Measurements from ENCODE around the gene ZNF423.
"Not testable (repeated sequence)": the region's sequence is repeated elsewhere in the genome, so short reads cannot be mapped to it uniquely, and the experiment has no call there.

Gene ZNF423

DNA sequence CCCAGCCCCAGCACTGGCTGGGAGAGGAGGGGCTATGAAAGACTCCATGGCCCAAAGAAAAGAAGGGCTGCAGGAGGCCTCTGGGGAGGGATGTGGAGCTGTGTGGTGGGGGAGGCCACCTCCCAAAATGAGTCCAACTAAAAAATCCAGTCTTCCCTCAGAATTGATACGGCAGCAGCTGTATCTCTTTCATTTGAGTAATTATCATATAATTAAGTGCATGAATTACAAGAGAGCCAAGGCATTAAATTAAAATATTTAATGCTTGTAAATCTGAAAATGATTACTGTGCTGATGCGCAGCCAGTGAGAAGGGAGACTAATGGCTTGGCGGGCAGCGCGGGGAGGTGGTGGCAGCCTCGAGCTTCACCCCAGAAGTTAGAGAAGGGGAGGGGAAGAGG, 289.5 kb downstream of the ZNF423 start:
- no peak for DNase-seq

DNA sequence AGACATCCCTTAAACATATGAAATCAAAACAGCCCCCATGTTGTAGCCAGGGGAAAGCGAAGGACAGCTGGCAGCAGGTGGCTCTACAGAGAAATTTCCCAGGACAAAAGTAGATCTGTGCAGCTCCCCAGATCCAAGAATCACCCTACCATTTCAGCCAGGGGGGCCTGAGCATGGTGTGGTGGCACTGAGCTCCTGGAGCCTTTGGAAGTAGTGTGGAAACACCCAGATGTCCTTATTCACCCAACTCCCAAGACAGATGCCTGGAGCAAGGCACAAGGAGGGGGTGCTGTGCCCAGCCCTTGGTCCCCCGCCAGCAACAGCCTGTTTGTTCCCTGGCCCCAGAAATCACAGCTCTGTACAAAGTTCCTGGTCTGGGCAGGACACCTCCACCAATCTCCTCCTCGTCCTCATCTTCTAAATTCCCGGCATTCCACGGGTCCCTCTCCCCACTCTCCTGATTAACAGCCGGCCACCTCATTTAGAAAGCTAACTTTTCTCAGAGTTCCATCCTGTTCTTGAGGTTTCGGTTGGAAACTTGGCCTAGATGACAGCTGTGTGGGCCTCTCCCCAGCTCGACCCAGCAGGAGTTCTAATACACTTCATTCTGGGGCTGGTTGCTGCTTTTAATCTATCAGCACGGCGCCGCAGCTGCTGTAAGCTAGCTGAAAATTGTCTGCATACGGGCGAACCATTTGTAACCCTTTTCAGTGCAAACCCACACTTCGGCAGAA, 291.2 kb downstream of the ZNF423 start:
- DNase-seq = no peak

DNA sequence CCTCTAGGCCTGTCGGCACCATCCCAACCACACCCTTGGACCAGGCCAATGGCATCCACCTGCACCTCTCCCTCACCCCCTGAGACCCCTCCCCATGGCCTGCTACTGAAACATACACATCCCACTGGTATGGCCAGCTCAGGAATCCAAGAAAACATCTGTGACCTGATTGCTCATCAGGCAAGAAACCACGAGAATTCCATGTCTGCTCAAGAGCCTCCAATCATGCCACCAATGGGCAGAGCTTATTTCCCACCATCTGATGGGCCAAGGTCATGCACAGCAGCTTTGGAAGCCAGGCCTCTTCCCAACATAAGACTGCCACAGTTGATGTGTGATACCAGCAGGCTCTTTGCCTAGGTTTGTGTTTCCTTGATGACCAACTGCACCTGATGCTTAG, 292.2 kb downstream of the ZNF423 start:
- DNase-seq = no peak

DNA sequence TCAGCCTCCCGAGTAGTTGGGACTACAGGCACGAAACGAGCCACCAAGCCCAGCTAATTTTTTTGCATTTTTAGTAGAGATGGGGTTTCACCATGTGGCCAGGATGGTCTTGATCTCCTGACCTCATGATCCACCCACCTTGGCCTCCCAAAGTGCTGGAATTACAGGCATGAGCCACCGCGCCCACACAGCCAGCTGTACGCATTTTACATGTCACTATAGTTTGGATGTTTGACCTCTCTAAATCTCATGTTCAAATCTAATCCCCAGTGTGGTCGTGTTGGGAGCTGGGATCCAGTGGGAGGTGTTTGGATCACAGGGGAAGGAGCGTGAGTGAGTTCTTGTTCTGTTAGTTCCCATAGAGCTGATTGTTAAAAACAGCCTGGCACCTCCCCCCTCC, 293.0 kb downstream of the ZNF423 start:
- DNase-seq = not testable (repeated sequence)

DNA sequence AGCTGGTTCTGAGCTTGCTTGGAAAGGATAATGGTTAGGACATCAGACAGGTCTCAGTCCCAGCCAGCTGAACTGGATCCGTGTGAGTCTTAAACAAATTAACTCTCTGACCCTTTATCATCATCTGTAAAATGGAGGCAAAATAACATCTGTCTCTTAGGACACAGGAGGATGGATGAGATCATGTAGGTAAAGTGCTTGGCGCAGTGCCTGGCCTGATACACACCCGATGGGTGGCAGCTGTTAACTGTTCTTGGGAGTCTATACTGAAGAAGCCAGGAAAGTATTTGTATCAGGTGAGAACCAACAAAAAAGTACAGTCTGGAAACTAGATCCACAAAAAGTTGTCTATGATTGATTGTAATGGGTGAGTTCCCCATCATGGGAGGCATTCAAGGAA, 293.7 kb downstream of the ZNF423 start:
- no peak for DNase-seq

DNA sequence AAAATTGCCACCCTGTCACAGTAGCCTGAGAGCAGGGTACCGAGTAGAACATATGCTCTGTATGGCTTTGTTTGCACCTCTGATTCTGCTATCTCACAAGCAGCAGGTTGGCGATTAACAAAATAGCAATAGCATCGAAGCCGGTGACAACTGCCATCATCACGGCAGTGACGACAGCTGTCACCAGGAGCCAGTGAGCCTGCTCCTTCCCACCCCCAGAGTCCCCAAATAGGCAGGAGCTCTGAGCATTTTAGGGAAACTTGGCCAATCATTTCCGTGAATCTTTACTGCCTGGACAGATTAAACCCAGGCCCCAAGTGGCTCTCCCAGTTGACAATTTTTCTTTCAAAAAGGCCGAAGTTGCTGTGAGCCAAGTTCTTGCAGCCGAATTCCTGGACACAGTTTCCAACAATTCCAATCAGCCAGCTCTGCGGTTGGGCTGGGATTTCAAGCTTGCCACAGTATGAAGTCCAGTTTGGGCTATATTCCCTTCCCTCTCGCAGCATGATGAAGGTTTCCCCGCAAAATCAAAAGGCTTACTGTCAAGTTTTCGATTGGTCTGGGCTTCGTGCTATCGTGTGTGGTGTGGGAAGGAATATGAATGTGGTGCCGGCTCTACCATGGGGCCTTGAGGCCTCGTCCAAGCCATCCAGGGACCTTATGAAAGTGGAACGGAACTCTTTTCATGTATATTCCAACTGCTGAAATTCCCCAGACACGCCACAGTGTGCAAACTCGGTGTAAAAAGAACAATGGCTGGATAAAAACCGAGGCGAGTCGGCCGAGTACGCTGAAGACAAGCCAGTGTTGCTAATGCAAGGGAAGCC, 295.7 kb downstream of the ZNF423 start:
- no peak for DNase-seq

DNA sequence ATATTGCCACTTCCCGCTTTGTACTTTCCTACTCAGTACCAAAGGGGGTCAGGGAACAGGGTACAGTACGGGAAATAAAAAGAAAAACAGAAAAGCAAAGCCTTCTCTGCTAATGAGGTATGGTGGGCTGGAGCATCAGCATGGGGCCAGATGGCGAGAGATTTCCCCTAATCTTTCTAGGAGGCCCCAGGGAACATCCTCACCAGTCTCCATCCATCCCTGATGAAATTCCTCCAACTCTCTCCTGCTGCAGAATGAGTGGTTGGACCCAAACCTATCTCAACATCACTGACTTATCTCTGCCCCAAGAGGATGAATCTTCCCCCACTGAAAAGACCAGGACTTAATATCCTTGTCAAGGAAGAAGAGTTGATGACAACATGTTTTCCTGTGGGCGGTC, 296.7 kb downstream of the ZNF423 start:
- no peak for DNase-seq

DNA sequence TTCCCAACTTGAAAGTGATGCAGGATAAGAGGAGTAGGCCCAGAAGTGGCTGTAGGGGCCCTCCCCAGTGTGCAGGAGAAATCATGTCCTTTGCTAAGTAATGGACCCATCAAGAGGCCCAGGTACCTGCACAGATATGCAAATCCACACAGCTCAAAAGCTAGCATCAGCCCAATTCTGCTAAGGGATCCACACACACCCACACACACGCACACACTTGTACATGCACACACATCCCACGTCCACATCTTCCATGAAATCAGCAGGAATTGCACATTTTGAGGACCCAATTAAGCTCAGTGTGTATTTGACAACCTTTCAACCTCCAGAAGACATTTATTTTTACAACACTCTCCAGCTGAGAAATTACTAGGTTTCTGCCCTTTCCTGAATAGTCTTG, 297.5 kb downstream of the ZNF423 start:
- no peak for DNase-seq

DNA sequence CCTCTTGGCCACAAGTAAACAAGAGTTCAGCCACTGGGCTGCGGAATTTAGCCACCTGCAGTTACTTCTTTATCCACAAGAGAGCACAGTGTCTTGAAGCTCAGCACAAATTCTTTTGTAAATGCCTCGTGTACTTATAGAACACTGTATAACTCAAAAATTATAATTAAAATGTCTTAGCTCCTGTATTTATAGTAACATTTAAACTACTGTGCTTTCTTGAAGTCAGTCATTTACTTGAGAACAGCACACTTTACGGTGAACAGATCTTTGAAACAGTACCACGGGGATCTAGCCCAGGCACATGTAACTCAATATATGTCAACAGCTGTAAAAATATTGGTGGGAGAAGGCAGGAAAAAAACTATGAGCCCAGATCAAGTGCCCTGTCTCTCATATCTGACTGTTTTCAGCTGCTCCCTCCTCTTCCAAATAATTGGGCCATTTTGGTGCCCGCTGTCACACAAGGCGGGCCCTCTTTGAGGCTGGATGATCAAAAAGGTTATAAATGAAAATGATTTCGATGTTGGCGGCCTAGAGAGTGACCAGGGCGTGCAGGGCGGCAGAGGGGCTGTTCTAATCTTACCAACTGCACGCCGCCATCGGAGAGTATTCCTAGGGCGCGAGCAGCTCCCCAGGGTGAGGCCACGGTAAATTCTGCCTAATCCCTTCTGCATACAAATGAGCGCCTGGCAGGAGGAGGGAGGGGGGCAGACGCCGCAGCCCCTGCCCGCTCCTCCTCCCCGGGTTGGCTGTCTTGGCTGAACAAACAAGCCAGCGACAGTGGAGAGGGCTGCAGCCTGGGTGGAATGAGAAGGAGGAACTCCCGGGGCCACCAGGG, 299.1 kb downstream of the ZNF423 start:
- no peak for DNase-seq

DNA sequence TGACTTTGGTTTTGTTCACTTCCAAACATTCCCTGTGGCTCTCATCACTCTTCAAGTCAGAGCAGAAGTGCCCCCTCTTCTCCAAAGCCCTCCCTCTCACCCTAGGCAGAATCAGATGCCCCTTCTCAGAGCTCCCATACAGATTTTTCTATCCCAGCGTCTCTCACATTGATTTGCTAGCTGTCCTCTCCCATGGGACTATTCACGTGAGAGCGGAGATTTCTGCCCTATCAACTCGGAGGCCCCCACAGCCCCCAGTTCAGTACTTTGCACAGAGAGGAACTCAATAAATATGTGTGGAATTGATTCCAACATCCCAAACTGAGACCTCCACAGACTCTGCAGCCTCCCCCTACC, 299.7 kb downstream of the ZNF423 start:
- no peak for DNase-seq

DNA sequence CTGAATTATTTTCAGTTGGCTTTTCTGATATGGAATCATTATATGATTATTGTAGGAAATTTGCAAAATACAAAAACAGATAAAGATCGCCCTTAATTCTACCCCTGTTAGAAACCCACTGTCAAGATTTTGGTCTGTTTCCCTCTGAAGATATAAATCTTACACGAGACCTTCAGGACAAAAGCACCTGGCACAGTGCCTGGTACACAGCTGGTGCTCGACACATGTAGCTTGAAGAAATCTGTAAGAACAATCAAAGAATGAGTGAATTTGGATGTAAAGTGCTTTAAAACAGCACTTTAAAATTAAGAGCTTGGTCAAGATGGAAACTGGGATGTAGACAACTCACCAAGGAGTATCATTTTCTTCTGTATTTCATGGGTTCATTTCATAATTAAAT, 301.2 kb downstream of the ZNF423 start:
- DNase-seq = no peak

DNA sequence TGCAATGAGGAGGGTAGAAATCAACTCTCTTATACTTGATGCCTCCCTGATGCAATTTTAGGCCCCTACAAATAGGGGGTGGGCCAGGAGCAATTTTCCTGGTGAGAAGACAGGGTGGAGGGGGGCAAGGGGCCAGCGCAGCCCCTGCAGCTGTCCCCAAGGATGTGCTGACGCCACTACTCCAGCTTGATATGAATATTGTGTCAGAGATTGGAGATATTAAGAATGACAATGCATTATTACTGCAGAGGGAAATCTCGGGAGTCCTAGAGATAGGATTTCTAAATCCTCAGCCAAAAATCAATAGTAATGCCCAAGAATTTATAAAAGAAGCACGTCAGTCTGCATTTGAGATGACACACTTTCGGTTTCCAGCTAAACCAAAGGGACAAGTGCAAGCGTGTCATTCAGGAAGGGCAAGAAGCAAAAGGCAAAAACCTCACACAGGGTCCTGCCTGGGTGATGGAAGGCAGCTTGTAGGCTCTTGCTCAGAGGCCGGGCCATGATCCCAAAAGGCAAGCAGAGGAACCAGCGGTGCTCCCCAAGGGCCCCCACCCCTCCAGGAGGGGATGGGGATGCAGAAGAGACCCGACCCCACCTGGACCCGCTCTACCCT, 303.5 kb downstream of the ZNF423 start:
- no peak for DNase-seq

DNA sequence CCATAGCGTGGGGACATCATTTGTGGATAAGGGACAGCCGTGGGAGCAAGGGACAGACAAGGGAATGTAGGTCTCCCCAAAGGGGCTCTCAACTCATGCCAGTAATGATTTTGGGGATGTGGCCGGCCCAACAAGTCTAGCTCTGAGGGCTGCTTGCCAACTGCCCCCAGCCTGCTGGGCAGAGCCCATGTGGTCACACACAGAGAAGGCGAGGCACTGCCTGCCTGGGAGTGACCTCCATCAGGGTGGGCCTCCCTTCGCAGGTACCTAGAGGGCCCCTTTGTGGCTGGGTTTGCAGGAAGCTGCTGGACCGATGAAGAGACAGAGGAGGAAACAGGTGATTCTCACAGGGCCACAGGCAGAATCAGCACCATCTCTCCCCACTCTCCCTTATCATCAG, 305.2 kb downstream of the ZNF423 start:
- no peak for DNase-seq

DNA sequence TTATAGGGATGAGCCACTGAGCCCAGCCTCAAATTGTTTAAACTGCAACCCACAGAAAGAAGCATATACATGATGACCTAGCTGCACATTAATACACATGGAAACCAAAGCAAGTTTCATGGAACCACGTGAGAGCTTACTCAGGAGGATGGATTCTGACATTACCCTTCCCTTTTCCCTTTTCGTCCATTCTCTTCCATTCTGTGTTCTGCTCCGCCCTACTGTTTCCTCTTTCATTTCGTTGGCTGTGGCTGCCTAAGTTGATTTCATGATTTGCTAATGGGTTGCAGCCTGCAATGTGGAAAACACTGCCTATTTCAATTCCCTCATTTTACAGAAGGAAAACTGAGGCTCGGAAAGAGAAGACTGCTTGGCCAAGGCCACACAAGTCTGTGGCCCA, 305.8 kb downstream of the ZNF423 start:
- no peak for DNase-seq

DNA sequence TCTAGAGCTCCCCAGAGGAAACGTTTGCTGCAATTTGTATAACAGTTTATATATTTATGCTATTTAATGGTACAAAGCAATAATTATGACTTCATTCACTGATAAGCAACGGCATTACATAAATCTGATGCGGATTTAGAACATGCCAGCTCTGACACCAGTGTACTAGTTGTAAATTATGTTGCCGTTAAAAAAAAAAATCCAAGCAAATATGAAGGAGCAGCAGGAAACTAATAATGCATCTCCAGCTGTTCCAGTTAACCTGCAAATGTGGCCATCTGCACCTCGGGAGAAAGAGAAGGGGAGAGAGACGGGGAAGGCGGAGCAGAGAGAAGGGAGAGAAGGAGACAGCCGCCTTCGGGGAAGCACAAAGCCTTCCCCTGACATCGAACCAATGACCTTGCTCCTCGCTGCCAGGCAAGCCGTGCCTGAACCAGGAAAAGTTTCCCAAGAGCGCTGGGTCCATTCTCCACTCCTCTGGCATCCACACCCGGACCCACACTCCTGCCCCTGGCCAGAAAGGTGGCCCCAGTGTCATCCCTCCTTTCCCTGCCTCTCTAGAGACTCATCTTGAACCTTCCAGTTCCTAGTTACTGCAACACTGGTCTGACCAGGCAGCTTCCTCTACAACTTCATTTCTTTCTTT, 307.5 kb downstream of the ZNF423 start:
- no peak for DNase-seq

DNA sequence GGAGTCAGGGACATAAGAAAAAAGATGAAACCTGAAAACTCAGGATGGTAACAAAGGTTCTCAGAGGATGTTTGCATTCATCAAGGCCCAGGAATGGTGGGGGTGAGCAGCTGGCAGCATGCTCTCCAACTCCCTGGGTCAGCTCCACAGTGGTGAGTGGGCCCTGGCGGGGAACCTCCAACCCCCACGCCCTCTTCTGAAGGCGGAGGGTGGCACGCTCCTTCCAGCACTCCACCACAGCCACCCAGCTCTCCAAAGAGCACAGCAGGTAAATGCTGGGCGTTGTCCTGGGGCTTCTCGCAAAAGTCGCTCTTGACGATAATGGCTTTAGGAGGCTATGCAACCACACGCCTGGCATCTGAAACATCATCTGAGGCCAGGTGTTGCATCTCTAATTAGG, 308.5 kb downstream of the ZNF423 start:
- no peak for DNase-seq

DNA sequence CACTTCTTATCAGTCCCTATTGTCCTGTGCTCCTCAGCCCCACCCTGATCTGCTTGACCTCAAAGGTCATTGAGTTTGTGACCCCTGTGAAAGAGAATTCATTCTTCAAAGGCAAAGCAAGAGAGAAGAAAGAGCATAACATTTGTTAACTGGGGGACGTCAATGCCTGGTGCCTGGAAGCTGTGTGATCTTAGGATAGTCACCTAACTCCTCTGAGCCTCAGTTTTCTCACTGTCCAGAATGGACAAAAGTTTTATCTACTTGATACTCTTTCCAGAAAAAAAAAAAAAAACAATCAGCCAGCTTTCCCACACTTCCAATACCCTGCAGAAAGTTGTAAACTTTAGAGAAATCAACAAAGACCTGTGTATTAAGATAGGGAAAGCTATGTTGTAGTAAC, 309.2 kb downstream of the ZNF423 start:
- no peak for DNase-seq

DNA sequence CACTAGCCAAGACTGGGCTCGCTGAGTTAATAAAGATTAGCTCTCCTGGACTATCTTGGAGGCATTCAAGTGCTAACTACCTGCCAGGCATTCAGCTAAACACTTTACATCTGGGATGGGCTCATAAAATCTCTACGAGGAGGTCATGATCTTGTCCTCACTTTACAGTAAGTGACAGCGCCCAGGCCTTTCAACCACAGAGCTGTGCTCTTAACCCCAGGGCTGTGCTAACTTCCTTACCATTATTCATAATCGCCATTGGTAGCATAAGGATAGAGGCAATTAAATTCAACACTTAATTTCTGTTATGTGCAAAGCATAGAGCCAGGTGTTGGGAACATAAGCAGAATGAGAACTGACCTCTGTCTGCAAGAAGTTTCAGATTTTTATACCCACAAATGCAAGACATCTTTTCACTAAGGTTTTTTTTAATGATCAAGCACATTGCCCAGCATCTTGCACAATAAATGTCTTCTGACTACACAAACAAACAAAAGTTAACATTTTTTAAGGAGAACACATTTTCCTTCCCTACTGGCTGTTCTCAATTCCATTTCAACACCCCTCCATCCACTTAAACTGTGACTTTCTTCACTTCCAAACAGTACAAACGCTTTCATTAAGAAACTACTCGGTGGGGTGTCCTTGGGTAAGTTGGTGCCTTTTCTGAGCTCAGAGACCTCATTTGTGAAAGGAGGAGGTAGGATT, 310.0 kb downstream of the ZNF423 start:
- DNase-seq = no peak

DNA sequence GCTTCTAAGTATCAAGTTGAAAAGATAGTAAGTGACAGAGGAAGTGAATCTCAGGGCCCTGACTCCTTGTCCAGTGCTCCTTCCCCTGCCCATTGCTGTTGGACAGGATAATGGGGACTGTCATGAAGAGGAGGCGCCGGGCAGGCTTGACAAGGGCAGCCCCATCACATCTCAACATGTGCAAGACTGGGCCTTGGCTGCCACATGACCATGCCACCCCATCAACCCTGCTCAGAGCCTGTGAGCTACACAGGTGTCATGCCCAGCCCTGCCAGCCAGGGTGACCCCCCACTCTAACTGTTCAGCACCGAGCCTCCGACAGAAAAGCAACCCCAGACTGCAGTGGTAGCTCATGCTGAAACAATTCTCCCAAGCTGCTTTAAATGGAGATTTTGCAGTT, 310.7 kb downstream of the ZNF423 start:
- no peak for DNase-seq

DNA sequence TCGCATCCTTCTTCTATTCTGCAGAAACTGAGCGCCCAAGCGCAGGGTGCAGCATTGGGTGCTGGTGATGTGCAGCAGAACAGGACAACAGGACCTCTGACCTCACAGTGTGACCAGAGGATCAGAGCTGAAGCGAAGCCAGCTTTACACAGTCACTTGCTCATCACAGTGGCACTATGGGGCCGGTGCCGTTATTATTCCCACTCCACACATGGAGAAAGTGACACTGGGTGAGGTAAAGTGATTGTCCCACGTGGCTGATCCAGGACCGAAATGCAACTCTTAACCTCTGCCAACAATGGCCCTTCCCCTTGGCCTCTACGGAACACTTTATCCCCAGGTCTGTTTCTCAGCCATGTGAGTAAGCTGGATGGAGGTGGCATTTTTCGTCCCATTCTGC, 311.1 kb downstream of the ZNF423 start:
- DNase-seq = no peak

DNA sequence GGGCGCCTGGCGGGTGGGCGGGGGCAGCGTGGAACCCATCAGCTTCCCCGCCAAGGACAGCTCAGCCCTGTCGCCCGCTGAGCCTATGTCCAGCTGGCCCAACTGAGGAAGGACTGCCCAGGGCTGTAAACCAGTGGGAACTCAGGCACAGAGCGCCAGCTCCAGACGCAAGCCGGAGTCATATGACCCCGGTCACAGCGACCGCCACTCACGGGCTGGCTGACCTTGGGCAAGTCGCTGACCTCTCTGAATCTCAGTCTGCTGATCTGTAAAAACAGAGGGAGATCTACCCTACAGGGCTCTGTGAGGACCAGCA, 312.3 kb downstream of the ZNF423 start:
- DNase-seq = no peak

DNA sequence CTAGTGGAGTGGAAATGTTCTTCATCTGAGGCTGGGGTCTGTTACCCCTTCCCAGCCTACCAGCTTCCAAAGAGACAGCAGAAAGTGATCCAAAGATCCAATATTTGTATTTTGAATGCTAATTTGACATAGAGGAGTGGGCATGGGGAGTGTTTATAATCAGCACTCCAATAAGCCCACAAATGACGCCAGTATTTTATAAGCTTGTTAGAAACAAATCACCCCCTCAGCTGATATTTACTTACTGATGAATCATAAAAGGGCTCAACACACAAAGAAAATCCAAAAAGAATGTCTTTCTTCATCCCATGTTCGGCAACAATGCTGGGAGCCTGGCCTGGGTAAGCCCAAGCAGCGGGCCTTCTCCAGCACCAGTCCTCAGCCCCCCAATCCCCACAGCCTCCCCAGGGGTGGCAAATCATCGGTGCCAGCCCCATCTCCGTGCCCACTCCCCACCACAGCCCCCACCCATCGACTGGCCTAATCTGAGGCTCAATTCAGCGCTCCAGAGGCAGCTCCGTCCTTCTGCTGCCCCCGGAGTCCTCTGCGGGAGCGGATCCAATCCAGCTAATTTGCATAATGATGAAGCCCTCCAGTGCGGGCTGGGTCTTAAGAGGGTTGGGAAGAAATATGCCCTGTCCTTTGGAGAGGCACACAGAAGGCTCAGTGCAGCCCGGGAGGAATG, 312.8 kb downstream of the ZNF423 start:
- DNase-seq = no peak

All from CD4-positive, alpha-beta T cell treated with Interleukin-17A for 1 hour (primary cell).